Subcutaneous abdominal adipose tissue (tissue), 5 donors: ENCODE results near the gene NPC1L1.
"Not testable (repeated sequence)": the region's sequence is repeated elsewhere in the genome, so short reads cannot be mapped to it uniquely, and the experiment has no call there.

ENCODE experiments used
- H3K27ac ChIP-seq: one replicate; pipeline ENCODE4 v1.7.0; 2013; ENCODE audit warnings: low read depth, mild to moderate bottlenecking, inconsistent platforms, low read length, moderate library complexity
- H3K27me3 ChIP-seq, 5 donors: one replicate each; pipeline ENCODE4 v1.7.0; 2013; ENCODE audit warnings: low read length in 5 of 5, inconsistent platforms in 1 of 5; ENCODE audit not compliant: control insufficient read depth in 5 of 5, insufficient read depth in 4 of 5
- H3K36me3 ChIP-seq, 5 donors: one replicate each; pipeline ENCODE4 v1.7.0; 2013; ENCODE audit warnings: low read length in 5 of 5; ENCODE audit not compliant: control insufficient read depth in 5 of 5, insufficient read depth in 5 of 5
- H3K4me1 ChIP-seq, 5 donors: one replicate each; pipeline ENCODE4 v1.7.0; 2013; ENCODE audit warnings: low read length in 5 of 5, mild to moderate bottlenecking in 3 of 5, moderate library complexity in 1 of 5; ENCODE audit not compliant: control insufficient read depth in 5 of 5, insufficient read depth in 5 of 5
- H3K4me3 ChIP-seq, 5 donors: one replicate each; pipeline ENCODE4 v1.7.0; 2013; ENCODE audit warnings: low read length in 5 of 5, low read depth in 1 of 5
- H3K9ac ChIP-seq, 5 donors: one replicate each; pipeline ENCODE4 v1.7.0; 2013; ENCODE audit warnings: low read length in 5 of 5, mild to moderate bottlenecking in 4 of 5, moderate library complexity in 3 of 5
- H3K9me3 ChIP-seq, 5 donors: one replicate each; pipeline ENCODE4 v1.7.0; 2013; ENCODE audit warnings: low read length in 5 of 5; ENCODE audit not compliant: control insufficient read depth in 5 of 5
- donor health status: healthy.
- donor health status: healthy.
- donor health status: healthy.
- donor health status: healthy.
- donor health status: healthy.

Gene NPC1L1

DNA sequence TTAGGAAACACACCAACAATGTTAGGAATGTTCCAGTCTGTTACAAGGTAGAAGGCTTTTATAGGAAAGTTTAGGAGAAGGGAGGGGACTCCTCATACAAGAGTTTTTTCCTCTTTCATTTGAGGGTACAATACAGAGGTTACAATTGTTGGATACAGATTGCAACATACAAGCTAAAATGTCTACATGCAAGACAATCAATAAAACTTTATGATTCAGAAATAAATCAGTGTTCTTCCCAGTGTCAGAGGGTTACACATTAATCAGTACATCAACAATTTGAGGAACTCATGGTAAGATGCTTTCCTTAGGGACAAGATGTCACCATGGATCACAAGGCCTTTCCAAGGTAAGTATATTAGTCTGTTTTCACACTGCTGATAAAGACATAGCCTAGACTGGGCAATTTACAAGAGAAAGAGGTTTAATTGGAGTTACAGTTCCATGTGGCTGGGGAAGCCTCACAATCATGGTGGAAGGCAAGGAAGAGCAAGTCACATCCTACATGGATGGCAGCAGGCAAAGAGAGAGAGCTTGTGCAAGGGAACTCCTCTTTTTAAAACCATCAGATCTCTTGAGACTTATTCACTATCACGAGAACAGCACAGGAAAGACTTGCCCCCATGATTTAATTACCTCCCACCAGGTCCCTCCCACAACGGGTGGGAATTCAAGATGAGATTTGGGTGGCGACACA is 34.4 kb downstream of the NPC1L1 start:
- not testable (repeated sequence) for H3K36me3 ChIP-seq, H3K27ac ChIP-seq, H3K4me1 ChIP-seq, H3K4me3 ChIP-seq, H3K9ac ChIP-seq, H3K9me3 ChIP-seq, H3K27me3 ChIP-seq

DNA sequence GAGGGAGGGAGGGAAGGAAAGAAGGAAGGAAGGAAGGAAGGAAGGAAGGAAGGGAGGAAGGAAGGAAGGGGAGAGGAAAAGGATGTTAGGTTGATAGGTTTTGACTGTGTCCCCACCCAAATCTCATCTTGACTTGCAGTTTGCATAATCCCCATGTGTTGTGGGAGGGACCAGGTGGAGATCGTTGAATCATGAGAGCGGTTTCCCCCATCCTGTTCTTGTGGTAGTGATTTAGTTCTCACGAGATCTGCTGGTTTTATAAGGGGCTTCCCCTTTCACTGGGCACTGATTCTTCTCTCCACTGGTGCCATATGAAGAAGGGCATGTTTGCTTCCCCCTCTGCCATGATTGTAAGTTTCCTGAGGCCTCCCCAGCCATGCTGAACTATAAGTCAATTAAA is 35.5 kb downstream of the NPC1L1 start:
- no peak overlapping the region for H3K4me3 ChIP-seq
- H3K9me3 ChIP-seq, result peaks cover 0 to 2% (median 0%) of the 10 kb centered on the region in 5 donors
- no peak overlapping the region for H3K9ac ChIP-seq
- no peaks in the 10 kb centered on the region for H3K36me3 ChIP-seq
- no peaks in the 10 kb centered on the region for H3K27me3 ChIP-seq
- H3K4me1 ChIP-seq, result no peaks in the 10 kb centered on the region
- H3K27ac ChIP-seq, result no peak overlapping the region

DNA sequence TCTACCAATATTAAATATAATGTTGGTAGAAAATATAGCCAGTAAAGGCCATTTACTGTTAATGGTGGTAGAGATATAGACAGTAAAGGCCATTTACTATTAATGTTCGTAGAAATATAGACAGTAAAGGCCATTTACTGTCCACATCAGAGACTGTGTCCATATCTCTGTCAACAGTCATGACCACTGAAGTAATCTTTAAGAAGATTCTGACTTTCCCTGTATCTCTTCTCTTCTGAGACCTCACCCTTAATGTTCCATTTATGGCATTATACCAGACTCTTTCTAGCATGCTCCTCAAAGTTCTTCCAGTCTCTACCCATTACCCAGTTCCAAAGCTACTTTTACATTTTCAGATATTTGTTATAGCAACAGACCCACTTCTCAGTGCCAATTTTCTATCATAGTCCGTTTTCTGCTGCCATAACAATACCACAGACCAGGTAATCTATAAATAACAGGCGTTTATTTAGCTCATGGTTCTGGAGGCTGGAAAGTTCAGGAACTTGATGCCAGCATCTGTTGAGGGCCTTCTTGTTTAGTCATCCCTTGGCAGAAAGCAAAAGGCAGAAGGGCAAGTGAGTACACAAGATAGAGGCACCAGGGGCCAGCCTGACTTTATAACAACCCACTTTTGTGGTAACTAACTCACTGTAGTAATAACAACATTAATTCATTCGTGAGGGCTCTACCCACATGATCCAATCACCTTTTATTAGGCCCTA is 42.7 kb downstream of the NPC1L1 start:
- Histone ChIP-seq H3K9ac (no peak overlapping the region), H3K9me3 (no peaks in the 10 kb centered on the region), H3K27ac (no peak overlapping the region), H3K4me1 (peaks cover 0 to 2% (median 0%) of the 10 kb centered on the region in 5 donors), H3K4me3 (no peak overlapping the region), H3K27me3 (peaks cover 0 to 2% (median 0%) of the 10 kb centered on the region in 5 donors), H3K36me3 (no peaks in the 10 kb centered on the region)

DNA sequence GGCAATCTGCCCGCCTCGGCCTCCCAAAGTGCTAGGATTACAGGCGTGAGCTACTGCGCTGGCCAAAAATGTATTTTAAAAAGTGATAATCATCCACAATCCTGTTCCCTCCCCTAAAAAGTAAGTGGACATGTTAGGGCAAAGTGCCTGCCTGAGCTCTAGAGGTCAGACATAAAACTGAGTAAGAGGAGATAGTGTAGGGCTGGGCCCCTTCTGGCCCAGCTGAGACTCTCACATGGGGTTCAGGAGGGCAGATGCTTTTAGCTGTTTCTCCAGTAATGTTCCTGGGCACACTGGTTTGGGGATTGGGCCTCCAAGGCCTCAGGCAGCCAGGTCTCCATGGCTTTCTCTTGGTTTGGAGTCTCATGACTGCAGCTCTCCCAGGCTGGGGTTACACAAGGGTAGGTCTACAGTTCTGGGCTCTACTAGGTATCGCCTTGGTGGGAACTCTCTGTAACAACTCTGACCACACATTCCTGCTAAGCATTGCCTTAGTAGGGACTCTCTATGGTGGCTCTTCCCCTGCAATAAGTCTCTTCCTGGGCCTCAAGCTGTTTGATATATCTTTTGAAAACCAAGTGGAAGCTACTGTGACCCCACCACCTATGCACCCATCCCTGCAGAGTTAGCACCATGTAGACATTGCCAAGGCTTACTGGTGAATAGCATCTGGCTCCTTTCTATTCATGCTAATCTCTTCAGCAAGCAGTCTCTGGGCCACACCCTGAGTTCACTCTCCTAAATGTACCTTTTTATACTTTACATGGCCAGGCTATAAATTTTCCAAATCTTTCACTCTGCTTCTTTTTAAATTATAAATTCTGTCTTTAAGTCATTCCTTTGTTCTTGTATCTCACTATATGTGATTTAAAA is 43.7 kb downstream of the NPC1L1 start:
- Histone ChIP-seq H3K27me3 (peaks cover 0 to 2% (median 0%) of the 10 kb centered on the region in 5 donors), H3K9ac (no peak overlapping the region), H3K9me3 (no peaks in the 10 kb centered on the region), H3K4me1 (peaks cover 0 to 2% (median 0%) of the 10 kb centered on the region in 5 donors), H3K36me3 (no peaks in the 10 kb centered on the region), H3K4me3 (no peak overlapping the region), H3K27ac (no peak overlapping the region)

DNA sequence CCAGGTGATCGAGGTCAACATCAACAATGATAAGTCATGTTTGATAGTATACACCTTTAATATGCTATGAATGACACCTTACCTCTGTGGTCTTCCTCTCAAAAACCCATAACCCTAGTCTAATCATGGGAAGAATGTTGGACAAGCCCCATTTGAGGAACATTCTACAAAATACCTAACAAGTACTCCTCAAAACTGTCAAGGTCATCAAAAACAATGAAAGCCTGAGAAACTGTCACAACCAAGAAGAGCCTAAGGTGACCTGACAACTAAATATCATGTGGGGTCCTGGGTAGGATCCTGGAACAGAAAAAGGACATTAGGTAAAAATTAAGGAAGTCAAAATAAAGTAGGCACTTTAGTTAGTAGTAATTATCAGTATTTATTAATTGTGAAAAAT is 44.7 kb downstream of the NPC1L1 start:
- H3K9ac ChIP-seq, result no peak overlapping the region
- H3K4me3 ChIP-seq, result no peak overlapping the region
- peaks cover 0 to 2% (median 0%) of the 10 kb centered on the region in 5 donors for H3K27me3 ChIP-seq
- H3K27ac ChIP-seq, result no peak overlapping the region
- H3K36me3 ChIP-seq, result no peaks in the 10 kb centered on the region
- no peaks in the 10 kb centered on the region for H3K9me3 ChIP-seq
- H3K4me1 ChIP-seq, result peaks cover 0 to 2% (median 0%) of the 10 kb centered on the region in 5 donors

DNA sequence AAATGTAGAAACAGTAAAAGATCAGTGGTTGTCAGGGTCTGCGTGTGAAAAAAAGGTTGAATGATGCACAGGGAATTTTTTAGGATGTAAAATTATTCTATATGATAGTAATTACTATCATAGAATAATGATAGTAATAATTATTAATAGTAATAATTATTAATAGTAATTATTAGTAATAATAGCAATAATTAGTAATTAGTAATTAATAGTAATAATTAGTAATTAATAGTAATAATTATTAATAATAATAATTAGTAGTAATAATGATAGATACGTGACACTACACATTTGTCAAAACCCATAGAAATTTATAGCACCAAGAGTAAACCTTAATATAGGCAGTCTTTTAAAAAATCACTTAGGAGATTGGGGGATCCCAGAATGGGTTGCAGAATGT is 46.2 kb downstream of the NPC1L1 start:
- no peak overlapping the region for H3K27ac ChIP-seq
- H3K9ac ChIP-seq, result no peak overlapping the region
- H3K36me3 ChIP-seq, result no peaks in the 10 kb centered on the region
- H3K27me3 ChIP-seq, result peaks cover 0 to 2% (median 0%) of the 10 kb centered on the region in 5 donors
- no peaks in the 10 kb centered on the region for H3K9me3 ChIP-seq
- no peak overlapping the region for H3K4me3 ChIP-seq
- peaks cover 2 to 10% (median 6%) of the 10 kb centered on the region in 5 donors for H3K4me1 ChIP-seq

DNA sequence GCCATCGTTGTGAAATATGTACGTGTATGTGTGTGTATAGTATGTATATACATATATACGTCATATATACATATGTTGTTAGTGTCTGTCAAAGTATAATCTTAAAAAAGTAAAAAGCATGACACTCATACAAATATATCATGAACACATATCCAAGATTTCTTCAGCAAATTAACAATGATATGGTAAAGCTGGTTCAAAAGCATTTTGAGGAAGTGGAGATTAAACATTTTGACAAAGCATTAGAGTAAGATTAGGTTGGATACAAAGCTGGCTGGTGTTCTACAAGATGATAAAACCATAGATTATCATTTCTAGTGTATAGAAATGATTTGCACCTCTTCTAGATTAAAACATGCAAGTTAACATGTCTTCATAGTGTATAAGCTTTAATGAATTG is 49.9 kb downstream of the NPC1L1 start:
- Histone ChIP-seq H3K4me3 (peak overlapping the region; percentile 88 to 99 (median 94)), H3K27ac (peak overlapping the region; percentile 98), H3K9ac (peak overlapping the region in 4 of 5 donors; percentile 57 to 97 (median 96)), H3K4me1 (peaks cover 6 to 38% (median 35%) of the 10 kb centered on the region in 5 donors), H3K27me3 (peaks cover 0 to 2% (median 0%) of the 10 kb centered on the region in 5 donors), H3K9me3 (no peaks in the 10 kb centered on the region), H3K36me3 (no peaks in the 10 kb centered on the region)

DNA sequence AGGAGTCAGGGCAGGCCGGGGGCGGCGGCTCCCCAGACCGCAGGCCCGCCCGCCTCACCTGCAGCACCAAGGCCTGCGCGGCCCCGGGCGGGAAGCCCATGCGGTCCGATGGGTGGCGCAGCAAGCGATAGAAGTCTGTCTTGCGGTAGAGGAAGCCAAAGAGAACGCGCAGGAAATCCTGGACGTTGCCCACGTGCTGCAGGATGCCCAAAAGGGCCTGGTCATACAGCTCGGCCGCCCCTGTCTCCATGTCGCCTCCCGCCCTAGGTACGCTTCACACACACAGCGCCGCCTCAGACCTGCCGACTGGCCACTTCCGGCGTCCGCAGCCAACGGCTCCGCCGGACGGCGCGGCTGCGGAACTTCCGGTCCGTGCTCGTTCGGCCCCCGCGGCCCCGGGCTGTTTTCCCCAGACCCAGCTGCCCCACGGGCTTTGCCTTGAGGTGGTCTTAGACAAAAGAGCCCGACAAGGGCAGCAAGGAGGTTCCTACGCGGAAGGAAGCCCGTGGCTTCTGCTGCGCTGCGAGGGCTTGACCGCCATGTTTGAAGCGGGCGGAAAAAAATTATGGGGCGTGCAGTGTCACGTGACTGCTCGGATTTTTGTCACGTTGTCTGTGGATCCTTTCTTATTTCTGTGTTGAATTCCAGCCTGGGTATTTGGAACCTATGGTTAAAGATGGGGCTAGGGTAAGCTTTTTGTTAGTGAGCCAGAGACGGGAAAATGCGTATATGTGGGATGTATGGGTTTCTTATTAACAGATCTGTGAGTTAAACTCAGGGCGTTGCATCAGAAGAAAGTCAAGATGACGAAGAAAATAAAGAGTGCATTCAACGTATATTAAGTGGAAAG is 50.6 kb downstream of the NPC1L1 start, which contains the start of gene NUDCD3:
NUDCD3 (minus strand) TSS at position 308 of the 850 bp plus-strand sequence; CDS start at position 250, 58 bp downstream.
- peaks cover 6 to 44% (median 40%) of the 10 kb centered on the region in 5 donors for H3K4me1 ChIP-seq

DNA sequence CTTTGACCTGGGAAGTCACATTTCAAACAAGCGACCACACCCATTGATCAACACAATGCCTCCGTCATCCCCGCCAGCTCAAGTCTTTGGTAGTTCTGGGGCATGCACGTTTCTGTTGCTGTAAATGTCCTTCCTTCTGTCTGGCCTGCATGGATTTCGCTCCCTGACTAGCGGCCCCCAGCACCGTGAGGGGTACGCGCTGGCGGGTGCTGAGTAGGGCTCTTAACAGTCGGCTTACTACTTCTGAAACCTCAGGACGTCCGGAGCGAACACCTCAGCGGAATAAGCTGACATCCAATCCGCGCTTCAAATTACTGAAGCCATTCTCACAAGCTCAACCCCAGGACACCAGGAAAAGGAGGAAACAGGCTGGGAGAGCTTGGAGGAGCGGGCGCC is 51.2 kb downstream of the NPC1L1 start:
- Histone ChIP-seq H3K27me3 (peaks cover 0 to 2% (median 0%) of the 10 kb centered on the region in 5 donors), H3K27ac (peak overlapping the region; percentile 98), H3K9ac (peak overlapping the region; percentile 2 to 97 (median 95)), H3K4me1 (peaks cover 6 to 47% (median 43%) of the 10 kb centered on the region in 5 donors), H3K36me3 (peaks cover 0 to 3% (median 1%) of the 10 kb centered on the region in 5 donors), H3K4me3 (peak overlapping the region; percentile 88 to 99 (median 94)), H3K9me3 (no peaks in the 10 kb centered on the region)

More for the DNA sequence above, 50.6 kb downstream of the NPC1L1 start, which contains the start of gene NUDCD3:
- peak within 1 kb of the TSS; percentile 88 to 99 (median 94) for H3K4me3 ChIP-seq
- no peaks in the 10 kb centered on the region for H3K9me3 ChIP-seq
- H3K27me3 ChIP-seq, result peaks cover 0 to 2% (median 0%) of the 10 kb centered on the region in 5 donors
- peak within 1 kb of the TSS; percentile 98 for H3K27ac ChIP-seq
- H3K36me3 ChIP-seq, result no peaks in the 10 kb centered on the region
- peak within 1 kb of the TSS; percentile 57 to 97 (median 95) for H3K9ac ChIP-seq
